K562 treated with DMSO at 1 percent for 4 hours (cell line): ENCODE results near the gene HSD17B11. TPM values are rescaled to one million over a fixed set of nuclear protein-coding genes. Genes with fewer than 3 reads are reported as not detected.

Source experiments
- total RNA-seq: library from RNA; unstranded; fragments of 300-600 nt; gene quantifications from 2 replicates; pipeline ENCODE4 v1.2.3, GENCODE V29; 2022; ENCODE audit not compliant: insufficient read depth

HSD17B11 gene, protein sequence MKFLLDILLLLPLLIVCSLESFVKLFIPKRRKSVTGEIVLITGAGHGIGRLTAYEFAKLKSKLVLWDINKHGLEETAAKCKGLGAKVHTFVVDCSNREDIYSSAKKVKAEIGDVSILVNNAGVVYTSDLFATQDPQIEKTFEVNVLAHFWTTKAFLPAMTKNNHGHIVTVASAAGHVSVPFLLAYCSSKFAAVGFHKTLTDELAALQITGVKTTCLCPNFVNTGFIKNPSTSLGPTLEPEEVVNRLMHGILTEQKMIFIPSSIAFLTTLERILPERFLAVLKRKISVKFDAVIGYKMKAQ
- 67.1 and 68.0 TPM in 2 replicates for total RNA-seq

DNA sequence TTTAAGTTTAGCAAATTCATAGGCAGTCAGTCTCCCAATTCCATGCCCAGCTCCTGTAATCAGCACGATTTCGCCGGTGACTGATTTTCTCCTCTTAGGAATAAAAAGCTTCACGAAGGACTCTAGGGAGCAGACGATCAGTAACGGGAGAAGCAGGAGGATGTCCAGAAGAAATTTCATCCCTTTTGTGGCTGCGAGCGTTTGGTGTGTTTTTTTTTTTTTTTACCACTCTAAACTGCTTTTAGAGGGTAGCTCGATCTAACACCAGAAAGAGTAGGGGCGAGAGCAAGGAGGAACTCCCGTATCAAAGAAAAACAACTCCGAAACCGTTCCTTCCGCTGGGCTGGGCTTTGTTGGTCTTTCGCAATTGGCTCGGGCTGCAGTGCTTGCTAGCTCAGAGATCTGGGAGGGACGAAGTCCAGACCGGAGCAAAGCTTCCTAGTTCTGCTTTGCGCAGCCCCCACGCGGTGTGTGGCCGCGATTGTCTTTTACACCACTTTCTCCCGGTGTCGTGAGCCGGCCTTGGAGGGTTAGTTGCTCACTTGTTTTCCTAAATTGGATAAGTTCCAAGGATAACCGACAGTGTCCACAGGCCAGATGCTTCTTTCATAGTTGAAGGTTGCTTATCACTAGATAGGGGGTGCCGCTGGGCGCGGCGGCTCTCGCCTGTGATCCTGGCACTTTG, at the start of gene HSD17B11:
Gene HSD17B11 (minus strand): TSS at position 298 of the 685 bp plus-strand sequence. CDS start 118 bp downstream, at position 180.

DNA sequence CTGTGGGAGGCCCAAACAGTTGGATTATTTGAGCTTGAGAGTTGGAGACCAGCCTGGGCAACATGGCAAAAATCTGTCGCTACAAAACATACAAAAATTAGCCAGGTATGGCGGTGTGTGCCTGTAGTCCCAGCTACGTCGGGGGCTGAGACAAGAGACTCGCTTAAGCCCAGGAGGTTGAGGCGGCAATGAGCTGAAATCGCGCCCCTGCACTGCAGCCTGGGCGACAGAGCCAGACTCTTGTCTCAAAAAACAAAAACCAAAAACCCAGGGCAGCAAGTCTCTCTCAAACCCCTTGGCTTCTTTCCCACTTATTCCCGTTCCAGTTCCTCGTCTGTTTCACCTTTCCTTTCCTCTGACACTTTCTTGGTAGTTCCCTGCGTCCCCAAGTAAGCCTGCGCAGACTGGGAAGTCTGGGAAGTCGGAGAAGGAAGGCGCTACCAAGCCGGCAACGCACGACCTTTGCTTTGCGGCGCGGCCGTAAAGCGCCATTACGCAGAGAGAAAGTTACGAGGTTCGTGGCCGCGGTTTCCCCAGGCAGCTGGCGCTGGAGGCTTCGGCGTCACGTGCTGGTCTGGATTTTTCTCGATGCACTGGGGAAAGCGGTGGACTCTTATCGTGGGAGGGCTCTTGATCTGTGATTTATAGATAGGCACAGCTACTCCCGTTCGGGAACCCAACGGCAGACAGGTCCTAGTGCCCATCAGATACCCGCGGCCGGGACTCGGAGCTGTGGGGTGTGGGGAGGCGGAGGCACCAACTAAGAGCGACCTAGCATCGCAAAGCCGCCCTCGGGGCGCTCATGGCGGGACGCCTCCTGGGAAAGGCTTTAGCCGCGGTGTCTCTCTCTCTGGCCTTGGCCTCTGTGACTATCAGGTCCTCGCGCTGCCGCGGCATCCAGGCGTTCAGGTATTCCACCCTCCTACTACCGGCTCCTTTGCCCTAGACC, 31.4 kb upstream of the HSD17B11 start, which contains the start of gene NUDT9:
Gene NUDT9 (plus strand): TSS at position 470 of the 949 bp plus-strand sequence. CDS start 333 bp downstream, at position 803.

DNA sequence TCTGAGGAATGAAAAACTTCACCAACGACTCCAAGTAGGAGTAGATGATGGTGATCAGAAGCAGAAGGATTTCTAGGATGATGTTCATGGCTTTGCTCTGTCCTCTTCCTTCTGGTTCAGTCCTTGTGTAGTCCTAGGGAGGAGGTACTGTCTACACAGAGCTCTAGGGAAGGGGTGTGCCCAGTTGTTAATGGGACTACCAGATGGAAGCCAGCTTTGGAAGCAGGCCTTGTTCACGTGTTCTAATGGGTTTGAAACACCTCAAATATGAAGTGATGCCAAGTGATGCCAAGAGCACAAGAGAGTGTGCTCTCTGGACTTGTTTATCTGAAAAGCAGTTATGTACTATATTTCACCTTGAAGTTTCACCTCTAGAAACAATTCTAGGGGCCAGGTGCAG, 68.2 kb downstream of the HSD17B11 start, which contains the start of gene HSD17B13:
Gene HSD17B13 (minus strand): TSS at position 129 of the 400 bp plus-strand sequence. CDS start 41 bp downstream, at position 88.

Other genes with a start within 250 kb of the HSD17B11 start
- gene KLHL8, start 170.6 kb downstream of the HSD17B11 start, total RNA-seq, result 8.2 and 14.0 TPM in 2 replicates
- 0.67 TPM in 1 of 2 replicates, not detected in the other for gene HSD17B13, start 68.3 kb downstream of the HSD17B11 start, total RNA-seq
- 11.6 and 12.8 TPM in 2 replicates for gene NUDT9, start 31.4 kb upstream of the HSD17B11 start, total RNA-seq
- gene SPARCL1, start 138.2 kb upstream of the HSD17B11 start, total RNA-seq, result 0.31 TPM in 1 of 2 replicates, not detected in the other
- gene DSPP, start 217.3 kb upstream of the HSD17B11 start, total RNA-seq, result not detected in 2 replicates